DMS114 treated with DMSO at 0.1 percent for 48 hours (cell line): ENCODE data around the gene ZNRF1.
"Not testable (repeated sequence)": the region's sequence is repeated elsewhere in the genome, so short reads cannot be mapped to it uniquely, and the experiment has no call there.

Experiments used
- DNase-seq: peaks from one replicate; lab custom pipeline; 2025; ENCODE audit not compliant: unreplicated experiment; lab: John Stamatoyannopoulos, UW

Gene ZNRF1

DNA sequence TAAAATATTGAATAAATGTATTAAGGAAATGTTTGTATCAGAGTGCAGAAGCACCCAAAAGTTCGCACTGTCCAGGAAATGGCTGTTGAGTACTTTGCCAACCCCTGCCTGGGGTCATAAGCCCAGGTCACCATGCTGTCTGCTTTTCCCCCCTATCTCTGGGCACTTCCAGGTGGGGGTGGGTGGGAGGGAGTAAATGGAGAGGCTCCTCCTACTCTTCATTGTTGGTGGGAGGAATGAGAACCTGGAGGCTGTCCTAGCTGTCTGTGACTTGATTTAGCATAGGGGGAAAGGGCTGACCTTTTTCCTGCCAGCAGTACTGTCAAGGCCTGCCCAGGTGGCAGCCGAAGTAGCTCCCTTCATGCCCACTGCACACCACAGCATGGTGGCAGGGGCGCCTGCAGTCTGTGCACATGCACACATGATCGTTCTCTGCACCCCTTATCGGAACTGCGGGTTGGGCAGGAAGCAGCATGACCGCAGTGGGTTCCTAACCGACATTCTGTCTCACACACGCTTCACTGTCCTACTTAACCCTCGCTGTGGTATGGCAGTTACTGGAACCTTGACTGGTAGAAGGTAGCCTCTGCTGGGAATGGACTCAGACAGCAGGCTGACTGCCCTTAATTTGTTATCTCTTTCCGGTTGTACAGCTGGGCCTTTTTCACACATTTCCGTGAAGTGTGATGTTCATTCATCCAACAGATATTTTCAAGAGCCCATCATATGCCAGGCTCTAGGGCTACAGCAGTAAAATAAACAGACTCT lies 76.3 kb downstream of the ZNRF1 start:
- no peak for DNase-seq

DNA sequence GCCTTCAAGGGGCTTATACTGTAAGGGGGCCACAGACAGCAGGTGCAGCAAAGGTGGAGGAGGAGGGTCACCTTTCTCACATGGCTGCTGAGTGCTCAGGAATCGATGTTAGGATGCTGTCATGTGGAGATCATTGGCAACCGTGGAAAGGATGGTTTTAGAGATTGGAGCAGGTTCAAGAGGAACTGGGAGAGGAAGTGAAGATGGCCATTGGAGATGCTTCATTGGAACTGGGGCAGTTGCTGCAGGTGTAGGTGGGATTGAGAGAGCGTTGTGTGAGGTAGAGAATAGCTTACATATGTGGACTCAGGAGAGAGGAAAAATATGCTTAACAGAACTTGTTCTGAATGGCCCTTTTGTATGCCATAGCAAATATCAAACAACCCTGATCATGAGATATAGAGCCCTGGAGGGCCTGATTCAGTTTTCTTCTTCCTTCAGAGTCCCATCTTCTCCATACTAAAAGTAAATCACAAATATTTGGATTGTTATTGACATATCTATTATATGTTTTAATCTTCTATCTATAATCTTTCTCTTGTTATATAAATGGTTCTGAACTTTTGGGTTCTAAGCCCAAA lies 77.0 kb downstream of the ZNRF1 start:
- DNase-seq, result no peak

DNA sequence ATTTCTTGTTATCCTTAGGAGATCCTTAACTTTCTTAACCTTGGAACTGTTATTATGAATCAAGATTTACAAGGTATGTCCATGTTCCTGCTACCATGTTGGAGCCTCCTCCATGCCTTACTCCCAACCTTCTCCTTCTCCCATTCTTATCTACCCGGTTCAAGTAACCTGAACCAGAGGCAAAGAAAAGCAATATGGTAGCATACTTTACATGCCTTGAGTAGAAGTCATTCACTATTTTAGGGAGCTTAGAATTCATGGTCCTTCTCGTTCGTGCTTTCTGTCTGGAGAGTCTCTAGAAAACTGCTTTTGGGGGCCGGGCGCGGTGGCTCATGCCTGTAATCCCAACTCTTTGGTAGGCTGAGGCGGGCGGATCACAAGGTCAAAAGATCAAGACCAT lies 80.1 kb downstream of the ZNRF1 start:
- no peak for DNase-seq

DNA sequence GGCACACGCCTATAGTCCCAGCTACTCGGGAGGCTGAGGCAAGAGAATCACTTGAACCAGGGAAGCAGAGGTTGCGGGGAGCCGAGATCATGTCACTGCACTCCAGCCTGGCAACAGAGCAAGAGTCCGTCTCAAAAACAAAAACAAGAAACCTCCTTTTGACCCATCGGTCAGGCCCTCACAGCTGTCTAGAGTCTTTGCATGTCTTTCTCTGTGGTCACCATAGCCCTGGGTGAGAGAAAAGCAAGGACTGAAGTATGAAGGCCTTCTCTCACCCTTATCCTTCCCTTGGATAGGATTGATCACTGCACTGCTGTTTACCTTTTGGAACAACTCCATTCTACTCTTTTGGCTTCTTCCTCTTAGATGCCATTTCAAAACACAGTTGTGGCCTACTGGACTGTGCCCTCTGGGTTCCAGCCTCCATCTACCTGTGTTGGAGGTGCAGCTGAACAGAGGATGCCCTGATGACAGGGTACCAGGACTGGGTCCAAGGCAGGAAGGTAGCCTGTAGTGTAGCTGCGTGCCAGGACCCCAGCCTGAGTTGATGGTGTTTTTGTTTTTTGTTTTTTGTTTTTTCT lies 80.6 kb downstream of the ZNRF1 start:
- no peak for DNase-seq

DNA sequence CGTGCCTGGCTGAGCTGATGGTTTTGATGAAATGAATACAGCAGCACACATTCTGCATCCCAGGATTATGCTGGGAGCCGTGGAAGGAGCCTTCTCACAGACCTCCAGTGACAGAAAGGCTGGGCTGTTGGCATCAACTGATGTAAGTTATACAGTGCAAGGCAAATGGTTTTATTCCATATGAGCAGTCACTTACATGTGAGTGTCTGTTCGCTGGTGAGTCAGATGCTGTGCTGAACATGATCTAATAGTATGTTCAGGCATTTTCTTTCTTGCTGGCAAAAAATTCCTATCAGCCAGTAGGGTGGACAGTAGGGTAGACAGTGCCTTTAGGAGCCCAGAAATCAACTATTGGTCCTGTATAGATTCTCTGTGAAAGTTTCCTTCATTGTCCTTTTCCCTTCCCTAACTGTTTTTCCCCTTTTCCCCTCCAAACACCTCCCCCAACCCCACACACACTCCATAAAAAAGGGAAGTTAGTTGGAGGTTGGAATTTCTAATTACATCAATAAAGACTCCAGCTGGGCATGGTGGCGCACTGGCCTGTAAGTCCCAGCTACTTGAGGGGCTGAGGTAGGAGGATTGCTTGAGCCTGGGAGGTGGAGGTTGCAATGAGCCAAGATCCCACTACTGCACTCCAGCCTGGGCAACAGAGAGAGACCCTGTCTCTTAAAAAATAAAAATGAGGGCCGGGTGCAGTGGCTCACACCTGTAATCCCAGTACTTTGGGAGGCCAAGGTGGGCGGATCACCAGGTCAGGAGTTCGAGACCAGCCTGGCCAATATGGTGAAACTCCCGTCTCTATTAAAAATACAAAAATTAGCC lies 81.6 kb downstream of the ZNRF1 start:
- DNase-seq, result no peak

DNA sequence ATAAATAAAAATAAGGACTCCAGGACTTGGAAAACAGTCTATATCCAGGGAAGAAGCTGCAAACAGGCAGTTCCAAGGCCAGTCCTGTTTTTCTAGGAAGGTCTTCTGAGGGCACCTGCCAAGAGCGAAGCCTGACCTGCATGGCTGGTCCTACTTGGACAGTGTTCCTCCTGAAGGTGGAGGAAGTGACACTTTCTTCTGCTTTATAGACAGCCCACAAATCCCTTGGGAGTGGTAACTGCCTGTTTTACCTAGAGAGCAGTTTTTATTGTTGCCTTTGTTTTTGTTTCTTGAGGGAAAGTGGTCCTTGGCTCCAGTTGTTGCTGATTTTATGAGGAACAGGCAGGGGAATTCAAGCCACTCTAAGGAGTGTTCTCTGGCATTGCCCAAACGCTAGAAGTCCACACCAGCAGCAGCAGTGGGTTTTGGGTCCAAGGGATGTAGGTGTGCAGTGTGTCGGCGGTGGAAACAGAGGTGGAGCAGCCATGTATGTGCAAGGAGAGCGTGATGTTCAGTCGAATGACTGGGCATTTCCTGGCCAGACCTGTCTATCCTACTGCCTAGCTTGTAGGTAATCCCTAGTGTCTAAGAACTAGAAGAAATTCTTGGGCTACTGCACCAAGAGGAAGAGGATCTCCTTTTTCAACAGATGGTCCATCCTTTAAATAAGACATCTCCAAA lies 82.5 kb downstream of the ZNRF1 start:
- no peak for DNase-seq

DNA sequence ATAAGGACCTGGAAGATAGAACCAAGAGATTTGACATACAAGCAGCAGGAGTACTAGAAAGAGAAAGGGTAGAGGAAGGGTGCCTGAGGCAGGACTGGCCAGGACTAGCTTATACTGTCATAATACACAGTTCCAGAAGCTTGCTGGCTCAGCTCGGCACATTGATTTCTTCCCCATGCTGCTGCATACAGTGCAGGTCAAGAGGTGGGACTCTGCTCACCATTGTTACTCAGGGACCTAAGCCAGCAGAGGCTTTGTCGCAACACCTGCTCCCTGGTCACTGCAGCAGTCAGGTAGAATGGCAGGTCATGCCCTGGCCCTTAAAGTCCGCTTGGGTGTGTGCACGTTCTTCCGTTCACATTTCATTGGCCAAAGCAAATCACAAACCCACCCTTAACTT lies 85.0 kb downstream of the ZNRF1 start:
- no peak for DNase-seq

DNA sequence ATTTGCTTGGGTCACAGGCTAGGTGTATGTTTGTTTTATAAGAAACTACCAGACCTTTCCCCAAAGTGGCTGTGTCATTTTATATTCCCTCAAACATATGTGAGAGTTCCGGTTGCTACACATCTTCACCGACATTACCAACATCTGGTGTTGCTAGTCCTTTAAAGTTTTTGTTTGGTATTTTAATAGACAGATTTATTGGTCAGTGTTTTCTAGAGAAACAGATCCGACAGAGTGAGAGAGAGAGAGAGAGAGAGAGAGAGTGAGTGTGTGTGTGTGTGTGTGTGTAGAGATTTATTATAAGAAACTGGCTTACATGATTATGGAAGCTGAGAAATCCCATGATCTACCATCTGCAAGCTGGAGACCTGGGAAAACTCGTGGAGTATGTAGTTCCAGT lies 86.7 kb downstream of the ZNRF1 start:
- DNase-seq, result no peak

DNA sequence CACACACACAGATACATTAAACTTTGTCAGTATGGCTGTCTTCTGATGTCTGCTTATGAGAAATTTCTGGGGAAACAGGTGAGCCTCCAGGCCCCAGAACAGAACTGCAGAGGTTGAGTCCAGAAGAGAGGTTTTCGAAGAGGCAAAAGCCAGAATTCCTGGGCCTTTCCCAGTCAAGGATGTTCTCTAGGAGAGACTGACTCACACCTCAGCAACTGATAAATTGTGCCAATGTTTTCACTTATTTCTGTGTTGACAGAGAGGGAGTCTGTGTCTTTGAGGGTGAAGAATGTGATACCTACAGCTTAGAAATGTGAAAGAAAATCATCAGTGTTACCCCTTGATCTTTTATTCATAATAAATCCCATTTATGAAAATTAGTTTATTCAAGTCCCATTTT lies 87.5 kb downstream of the ZNRF1 start:
- DNase-seq, result no peak

DNA sequence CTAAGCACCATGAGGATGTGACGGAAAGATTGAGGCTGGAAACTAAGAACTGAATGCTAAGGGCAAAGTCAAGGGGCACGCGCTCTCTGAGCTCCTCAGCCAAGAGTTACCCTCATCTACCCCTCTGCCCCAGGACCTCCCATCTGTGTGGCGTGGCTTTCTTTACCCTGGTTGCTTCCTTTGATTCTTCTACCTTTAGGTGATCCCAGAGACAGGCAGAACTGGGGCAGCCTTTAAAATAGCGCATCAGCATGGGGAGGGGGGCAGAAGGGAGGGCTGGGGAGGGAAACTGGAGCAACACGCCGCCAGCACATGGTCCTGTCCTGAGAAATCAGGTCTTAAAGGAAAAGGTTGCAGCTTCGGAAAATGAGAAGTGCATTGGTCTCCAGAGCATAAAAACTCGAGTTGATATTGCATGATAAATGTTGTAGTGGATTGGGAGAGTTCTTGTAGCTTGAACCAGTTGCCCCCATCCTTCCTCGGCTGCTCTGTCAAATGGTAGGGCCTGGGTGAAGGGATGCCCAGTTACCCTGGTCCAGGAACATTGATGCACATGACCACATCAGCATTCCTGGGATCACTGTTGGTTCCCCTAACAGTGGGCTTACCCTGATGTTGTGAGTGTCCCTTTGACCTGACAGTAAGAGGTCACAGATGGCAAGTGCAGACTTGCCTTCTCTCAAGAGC lies 88.0 kb downstream of the ZNRF1 start:
- no peak for DNase-seq

DNA sequence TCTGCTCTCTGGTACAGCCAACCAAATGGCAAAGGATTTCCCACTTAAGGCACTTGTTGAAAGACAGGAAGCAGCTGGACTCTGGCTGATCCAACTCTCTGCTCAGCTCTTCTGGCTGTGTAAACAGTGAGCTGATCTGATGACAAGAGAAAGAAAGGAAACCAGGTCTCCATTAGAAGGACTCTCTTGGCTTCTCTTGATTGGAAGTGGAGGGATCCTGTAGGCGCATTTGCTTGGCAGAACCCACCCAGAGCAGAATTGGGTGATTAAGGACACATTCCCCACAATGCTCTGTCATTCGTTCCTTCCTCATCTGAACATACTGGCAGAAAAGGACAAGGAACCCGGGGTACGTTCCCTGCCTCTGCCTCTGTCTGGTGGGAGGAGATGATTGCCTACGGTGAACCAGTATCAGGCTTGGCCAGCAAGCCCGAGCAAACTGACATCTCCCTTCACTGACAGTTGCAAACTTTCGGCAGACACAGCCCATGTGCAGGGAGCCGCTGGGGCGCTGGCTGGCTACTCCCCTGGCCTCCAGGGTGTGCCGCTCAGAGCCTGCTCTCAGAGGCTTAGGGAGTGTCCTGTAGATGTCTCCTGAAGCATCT lies 88.7 kb downstream of the ZNRF1 start:
- DNase-seq, result no peak

DNA sequence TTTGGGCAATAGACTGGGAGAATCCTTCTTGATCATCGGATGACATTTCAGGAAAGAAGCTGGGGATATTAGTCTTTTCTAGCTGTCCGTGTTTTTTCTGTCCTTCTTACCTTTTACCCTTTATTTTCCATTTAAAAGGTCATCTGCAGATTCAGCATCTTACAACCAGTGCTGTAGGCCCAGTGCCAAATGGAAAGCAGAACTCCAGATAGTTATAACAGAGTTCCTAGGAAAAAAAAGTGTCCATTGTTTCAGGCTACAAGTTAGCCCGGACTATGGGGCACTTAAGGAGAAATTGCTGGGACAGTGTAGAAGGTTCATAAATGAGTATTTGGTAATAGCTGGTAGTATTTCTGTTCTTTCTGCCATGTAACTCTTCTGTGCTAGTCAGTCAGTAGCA lies 89.4 kb downstream of the ZNRF1 start:
- no peak for DNase-seq

DNA sequence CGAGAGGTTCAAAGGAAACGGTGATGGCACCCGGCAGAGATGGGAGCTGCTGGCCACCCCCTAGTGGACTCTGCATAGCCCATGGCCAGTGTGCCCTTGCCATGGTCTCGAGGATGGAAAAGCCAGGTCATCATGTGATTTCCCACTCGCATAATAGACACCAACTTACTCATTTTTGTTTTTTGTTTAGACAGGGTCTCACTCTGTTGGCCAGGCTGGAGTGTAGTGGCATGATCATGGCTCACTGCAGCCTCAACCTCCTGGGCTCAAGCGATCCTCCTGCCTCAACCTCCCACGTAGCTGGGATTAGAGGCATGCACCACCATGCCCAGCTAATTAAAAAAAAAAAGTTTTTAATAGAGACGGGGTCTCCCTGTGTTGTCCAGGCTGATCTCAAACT lies 90.1 kb downstream of the ZNRF1 start:
- DNase-seq, result no peak

DNA sequence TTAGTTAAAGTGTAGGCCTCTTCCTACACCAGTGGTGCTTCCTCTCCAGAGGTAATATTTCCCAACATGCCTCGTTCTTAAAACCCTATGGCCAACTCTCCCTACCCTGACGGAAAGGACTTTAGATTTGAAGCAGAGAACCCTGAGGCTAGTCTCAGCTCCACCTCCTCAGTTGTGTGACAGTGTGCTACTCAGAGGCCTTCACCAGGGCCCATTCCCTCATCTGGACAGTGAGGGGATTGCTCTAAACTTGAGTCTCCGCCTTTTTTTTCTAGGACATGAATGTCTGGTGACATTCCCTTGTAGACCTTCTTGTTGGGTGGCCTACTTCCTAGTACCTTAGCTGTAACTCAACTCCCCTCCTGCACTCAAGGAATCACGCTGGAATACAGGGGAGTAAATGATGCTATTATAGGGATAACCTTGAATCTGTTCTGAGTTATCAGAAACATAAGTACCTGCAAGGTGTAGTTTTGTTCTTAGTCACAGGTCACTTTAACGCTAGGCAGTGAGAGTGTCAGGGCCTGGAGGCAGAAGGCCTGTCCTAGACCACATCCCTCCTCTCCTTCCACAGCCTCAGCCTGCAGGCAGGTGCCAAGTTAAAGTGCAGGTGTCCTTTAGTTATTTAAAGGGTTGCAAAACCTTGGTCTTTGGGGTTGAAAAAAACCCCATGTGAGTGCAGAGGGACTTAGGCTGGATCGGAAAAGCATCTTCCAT lies 90.8 kb downstream of the ZNRF1 start:
- no peak for DNase-seq

DNA sequence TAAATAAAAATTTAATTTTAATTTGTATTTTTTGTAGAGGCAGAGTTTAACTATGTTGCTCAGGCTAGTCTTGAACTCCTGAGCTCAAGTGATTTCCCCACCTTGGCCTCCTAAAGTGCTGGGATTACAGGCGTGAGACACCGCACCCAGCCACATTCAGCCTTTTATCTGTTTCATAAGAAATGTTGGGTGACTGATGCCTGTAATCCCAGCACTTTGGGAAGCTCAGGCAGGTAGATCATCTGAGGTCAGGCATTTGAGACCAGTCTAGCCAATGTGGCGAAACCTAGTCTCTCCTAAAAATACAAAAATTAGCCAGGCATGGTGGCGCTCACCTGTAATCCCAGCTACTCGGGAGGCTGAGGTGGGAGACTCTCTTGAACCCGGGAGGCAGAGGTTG lies 92.1 kb downstream of the ZNRF1 start:
- not testable (repeated sequence) for DNase-seq

DNA sequence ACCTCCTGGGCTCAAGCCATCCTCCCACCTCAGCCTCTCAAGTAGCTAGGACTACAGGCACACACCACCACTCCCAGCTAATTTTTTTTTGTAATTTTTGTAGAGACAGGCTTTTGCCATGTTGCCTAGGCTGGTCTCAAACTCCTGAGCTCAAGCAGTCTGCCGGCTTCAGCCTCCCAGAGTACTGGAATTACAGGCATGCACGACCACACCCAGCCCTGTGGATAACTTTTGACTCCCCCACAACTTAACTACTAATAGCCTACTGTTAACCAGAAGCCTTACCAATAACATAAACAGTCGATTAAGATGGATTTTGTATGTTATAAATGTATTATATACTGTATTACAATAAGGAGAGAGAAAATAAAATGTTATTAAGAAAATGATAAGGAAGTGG lies 92.8 kb downstream of the ZNRF1 start:
- not testable (repeated sequence) for DNase-seq

DNA sequence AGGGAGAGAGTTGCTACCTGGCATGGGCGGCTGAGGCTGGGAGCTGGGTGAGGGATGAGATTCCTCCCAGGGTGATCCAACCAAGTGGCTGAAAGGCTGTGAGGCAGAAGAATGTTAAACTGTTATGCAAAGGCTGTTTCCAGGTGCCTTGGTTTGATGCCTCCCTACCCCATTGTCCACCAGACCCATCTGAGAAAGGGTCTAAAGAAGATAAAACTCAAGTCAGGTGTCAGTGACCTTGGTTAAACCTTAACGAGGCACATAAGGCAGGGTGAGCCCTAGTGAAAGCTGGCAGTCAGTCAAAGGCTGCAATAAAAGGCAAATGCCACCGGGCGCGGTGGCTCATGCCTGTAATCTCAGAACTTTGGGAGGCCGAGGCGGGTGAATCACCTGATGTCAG lies 94.0 kb downstream of the ZNRF1 start:
- no peak for DNase-seq

DNA sequence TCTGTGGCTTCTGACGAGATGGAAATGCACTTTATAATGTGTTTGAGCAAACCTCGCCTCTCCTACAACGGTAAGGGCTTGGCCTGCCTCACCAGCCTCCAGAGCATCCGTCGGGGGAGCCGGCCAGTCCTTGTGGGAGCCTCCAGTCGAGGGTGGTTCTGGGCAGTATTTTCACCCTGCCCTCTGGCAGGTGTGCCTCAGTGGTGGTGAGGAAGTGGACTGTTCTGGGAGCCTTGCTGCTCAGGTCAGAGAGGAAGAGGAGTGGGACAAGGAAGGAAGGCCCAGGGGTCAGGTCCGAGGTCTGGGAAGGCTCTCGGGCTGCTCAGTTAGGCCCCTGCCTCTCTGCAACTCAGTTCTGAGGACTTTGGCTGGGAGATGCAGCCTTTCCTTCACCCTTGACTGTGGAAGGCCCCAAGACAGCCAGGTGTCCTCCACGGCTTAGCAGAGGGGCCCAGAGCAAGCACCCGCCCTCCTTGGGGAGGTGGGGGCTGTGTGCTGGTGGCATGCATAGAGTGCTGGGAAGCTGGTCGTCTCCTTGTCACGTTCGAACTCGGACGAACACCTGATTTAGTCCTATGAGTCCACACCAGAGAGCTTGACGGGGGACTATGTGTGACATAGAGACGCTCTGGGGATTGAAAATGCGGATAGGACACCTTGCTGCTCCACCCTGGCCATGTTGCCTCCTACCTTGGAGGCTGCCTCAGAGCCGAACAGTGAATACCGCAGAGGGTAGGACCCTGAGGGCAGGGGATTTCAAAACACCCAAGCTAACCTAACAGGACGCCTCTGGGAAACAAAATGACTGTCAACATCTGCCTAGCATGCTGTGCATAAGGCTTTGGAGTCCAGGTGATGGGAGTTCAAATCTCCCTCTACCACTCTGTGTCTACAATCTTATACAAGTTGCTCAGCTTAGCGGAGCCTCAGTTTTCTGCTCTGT lies 95.0 kb downstream of the ZNRF1 start:
- DNase-seq, result no peak
